Measurements from ENCODE around the gene KCTD12. TPM values are rescaled to one million over a fixed set of nuclear protein-coding genes. Genes with fewer than 3 reads are reported as not detected.
"Not testable (repeated sequence)": the region's sequence is repeated elsewhere in the genome, so short reads cannot be mapped to it uniquely, and the experiment has no call there.

KCTD12 gene
- total RNA-seq, 1 donor from 2014 or later: 46.2 TPM

- H3K27me3 Mint-ChIP-seq: peaks cover 6% of the 10 kb centered on the region
- peaks cover 5% of the 10 kb centered on the region for H3K9me3 Mint-ChIP-seq (ENCODE audit: low read depth)
- H3K4me1 Mint-ChIP-seq (ENCODE audit: low read depth): peaks cover 7% of the 10 kb centered on the region
- no peak for TF ChIP-seq CTCF (IDR thresholded peaks at IDR 0.05; ENCODE audit: unreplicated experiment)
- no peak overlapping the region for H3K27ac Mint-ChIP-seq
- H3K36me3 Mint-ChIP-seq (ENCODE audit: insufficient read depth): no peaks in the 10 kb centered on the region
- no peak for DNase-seq (ENCODE audit: low spot score, unreplicated experiment)
- no peak overlapping the region for H3K4me3 Mint-ChIP-seq (ENCODE audit: low read depth)
Measured at GRCh38 chr13:76928456-76928855, 42.3 kb upstream of the KCTD12 start.

GRCh38 chr13:76927955-76928354 is 41.8 kb upstream of the KCTD12 start:
- no peak for TF ChIP-seq CTCF (IDR thresholded peaks at IDR 0.05; ENCODE audit: unreplicated experiment)

GRCh38 chr13:76925115-76925514 is 38.9 kb upstream of the KCTD12 start:
- Mint-ChIP-seq H3K4me1 (ENCODE audit: low read depth) (peaks cover 7% of the 10 kb centered on the region), H3K27ac (no peak overlapping the region), H3K27me3 (peaks cover 8% of the 10 kb centered on the region), H3K9me3 (ENCODE audit: low read depth) (peaks cover 4% of the 10 kb centered on the region), H3K36me3 (ENCODE audit: insufficient read depth) (no peaks in the 10 kb centered on the region), H3K4me3 (ENCODE audit: low read depth) (no peak overlapping the region)
- no peak for DNase-seq (ENCODE audit: low spot score, unreplicated experiment)
- no peak for TF ChIP-seq CTCF (IDR thresholded peaks at IDR 0.05; ENCODE audit: unreplicated experiment)

More at GRCh38 chr13:76927955-76928354, 41.8 kb upstream of the KCTD12 start:
- no peak overlapping the region for H3K4me3 Mint-ChIP-seq (ENCODE audit: low read depth)
- DNase-seq (ENCODE audit: low spot score, unreplicated experiment): no peak
- no peaks in the 10 kb centered on the region for H3K36me3 Mint-ChIP-seq (ENCODE audit: insufficient read depth)
- H3K9me3 Mint-ChIP-seq (ENCODE audit: low read depth): peaks cover 5% of the 10 kb centered on the region
- H3K27me3 Mint-ChIP-seq: peaks cover 9% of the 10 kb centered on the region
- H3K4me1 Mint-ChIP-seq (ENCODE audit: low read depth): peaks cover 7% of the 10 kb centered on the region
- H3K27ac Mint-ChIP-seq: no peak overlapping the region

- Mint-ChIP-seq H3K4me1 (ENCODE audit: low read depth) (peaks cover 5% of the 10 kb centered on the region), H3K36me3 (ENCODE audit: insufficient read depth) (no peaks in the 10 kb centered on the region), H3K27ac (no peak overlapping the region), H3K27me3 (peaks cover 6% of the 10 kb centered on the region), H3K4me3 (ENCODE audit: low read depth) (no peak overlapping the region), H3K9me3 (ENCODE audit: low read depth) (peaks cover 21% of the 10 kb centered on the region)
- no peak for DNase-seq (ENCODE audit: low spot score, unreplicated experiment)
- no peak for TF ChIP-seq CTCF (IDR thresholded peaks at IDR 0.05; ENCODE audit: unreplicated experiment)
Measured at GRCh38 chr13:76921516-76921915, 35.3 kb upstream of the KCTD12 start.

- not testable (repeated sequence) for DNase-seq (ENCODE audit: low spot score, unreplicated experiment); H3K36me3 Mint-ChIP-seq (ENCODE audit: insufficient read depth); H3K27me3 Mint-ChIP-seq; H3K4me1 Mint-ChIP-seq (ENCODE audit: low read depth); H3K27ac Mint-ChIP-seq; H3K4me3 Mint-ChIP-seq (ENCODE audit: low read depth)
- peaks cover 25% of the 10 kb centered on the region for H3K9me3 Mint-ChIP-seq (ENCODE audit: low read depth)
Measured at GRCh38 chr13:76917755-76918481, 31.7 kb upstream of the KCTD12 start.

- Mint-ChIP-seq H3K4me3 (ENCODE audit: low read depth) (no peak overlapping the region), H3K4me1 (ENCODE audit: low read depth) (no peaks in the 10 kb centered on the region), H3K27me3 (peaks cover 4% of the 10 kb centered on the region), H3K36me3 (ENCODE audit: insufficient read depth) (no peaks in the 10 kb centered on the region), H3K9me3 (ENCODE audit: low read depth) (peaks cover 25% of the 10 kb centered on the region), H3K27ac (no peak overlapping the region)
- no peak for DNase-seq (ENCODE audit: low spot score, unreplicated experiment)
- TF ChIP-seq CTCF (IDR thresholded peaks at IDR 0.05; ENCODE audit: unreplicated experiment): no peak
Measured at GRCh38 chr13:76917095-76917494, 30.9 kb upstream of the KCTD12 start.

All from progenitor cell of endocrine pancreas (in vitro differentiated cells).